Activated naive CD8-positive, alpha-beta T cell treated with anti-CD3 and anti-CD28 coated beads, Interleukin-2, amount 10 ng/mL, durations not matched to agents 7 days and 5 days (primary cell): Measurements from ENCODE around the gene TIMM22. TPM values are rescaled to one million over a fixed set of nuclear protein-coding genes. Genes with fewer than 3 reads are reported as not detected.

Source experiments
- ATAC-seq: fragments of 150-1000 bp; cut with Tn5 transposase; one replicate; pipeline ENCODE4 v1.10.0; 2021; ENCODE audit warnings: low read depth, moderate library complexity
- POLR2A ChIA-PET: fragments of 350-600 bp; sonication (Branson Sonifier 250); formaldehyde crosslinking; loops from one replicate; lab custom pipeline; 2021; ENCODE audit warnings: antibody characterized with exemption; lab: Charles Lee
- DNase-seq: peaks from one replicate; pipeline ENCODE4 v3.0.0; 2021
- H3K27ac Mint-ChIP-seq: one replicate; pipeline ENCODE4 v1.8.0; 2022; ENCODE audit warnings: mild to moderate bottlenecking, mixed read lengths
- H3K27me3 Mint-ChIP-seq: one replicate; pipeline ENCODE4 v1.8.0; 2022; ENCODE audit warnings: mild to moderate bottlenecking, moderate library complexity, mixed read lengths
- H3K36me3 Mint-ChIP-seq: one replicate; pipeline ENCODE4 v1.8.0; 2021; ENCODE audit warnings: mild to moderate bottlenecking, mixed read lengths
- H3K4me1 Mint-ChIP-seq: one replicate; pipeline ENCODE4 v1.8.0; 2021; ENCODE audit warnings: mixed read lengths
- H3K4me3 Mint-ChIP-seq: one replicate; pipeline ENCODE4 v1.8.0; 2022; ENCODE audit warnings: mild to moderate bottlenecking, moderate library complexity, mixed read lengths
- H3K9me3 Mint-ChIP-seq: one replicate; pipeline ENCODE4 v1.8.0; 2021; ENCODE audit warnings: mixed read lengths
- total RNA-seq, 2 experiments: library from RNA; stranded (reverse); gene quantifications; one replicate each; pipeline ENCODE4 v1.2.3, GENCODE V29; 2021

Gene TIMM22
- total RNA-seq, 2 experiments from 2014 or later: 10.3 to 10.7 TPM

GRCh38 chr17:1025733-1026598 is 29.0 kb downstream of the TIMM22 start:
- no peak overlapping the region for H3K27ac Mint-ChIP-seq
- POLR2A ChIA-PET: interaction anchor here (0.6 kb wide), 1 partner anchor 31 kb away, joined by 3 read pairs; no protein-coding TSS in a partner anchor

GRCh38 chr17:1026599-1026975 is 29.7 kb downstream of the TIMM22 start:
- POLR2A ChIA-PET: no interaction called here
- Mint-ChIP-seq H3K27me3 (no peaks in the 10 kb centered on the region), H3K9me3 (no peaks in the 10 kb centered on the region), H3K27ac (no peak overlapping the region), H3K4me1 (no peaks in the 10 kb centered on the region), H3K36me3 (no peaks in the 10 kb centered on the region), H3K4me3 (no peak overlapping the region)
- ATAC-seq: no peak
- DNase-seq: no peak

More at GRCh38 chr17:1025733-1026598, 29.0 kb downstream of the TIMM22 start:
- no peaks in the 10 kb centered on the region for H3K36me3 Mint-ChIP-seq
- no peaks in the 10 kb centered on the region for H3K9me3 Mint-ChIP-seq
- no peak overlapping the region for H3K4me3 Mint-ChIP-seq
- no peak for ATAC-seq
- no peaks in the 10 kb centered on the region for H3K4me1 Mint-ChIP-seq
- no peak for DNase-seq
- no peaks in the 10 kb centered on the region for H3K27me3 Mint-ChIP-seq

GRCh38 chr17:1027044-1027443 is 30.1 kb downstream of the TIMM22 start:
- Mint-ChIP-seq H3K27me3 (no peaks in the 10 kb centered on the region), H3K4me3 (no peak overlapping the region), H3K36me3 (no peaks in the 10 kb centered on the region), H3K27ac (no peak overlapping the region), H3K4me1 (no peaks in the 10 kb centered on the region), H3K9me3 (no peaks in the 10 kb centered on the region)
- ATAC-seq (no peak), DNase-seq (no peak)
- POLR2A ChIA-PET: no interaction called here

GRCh38 chr17:1029196-1029921 is 32.4 kb downstream of the TIMM22 start:
- no peaks in the 10 kb centered on the region for H3K9me3 Mint-ChIP-seq
- POLR2A ChIA-PET: no interaction called here
- H3K27me3 Mint-ChIP-seq: no peaks in the 10 kb centered on the region
- peaks cover 2% of the 10 kb centered on the region for H3K36me3 Mint-ChIP-seq
- H3K4me3 Mint-ChIP-seq: no peak overlapping the region
- no peak overlapping the region for H3K27ac Mint-ChIP-seq
- no peak for ATAC-seq
- no peaks in the 10 kb centered on the region for H3K4me1 Mint-ChIP-seq
- DNase-seq: no peak

GRCh38 chr17:1029922-1030644 is 33.2 kb downstream of the TIMM22 start:
- Mint-ChIP-seq H3K27me3 (no peaks in the 10 kb centered on the region), H3K4me3 (no peak overlapping the region), H3K36me3 (peaks cover 3% of the 10 kb centered on the region), H3K27ac (no peak overlapping the region), H3K4me1 (no peaks in the 10 kb centered on the region), H3K9me3 (no peaks in the 10 kb centered on the region)
- POLR2A ChIA-PET: no interaction called here
- DNase-seq (no peak), ATAC-seq (no peak)

GRCh38 chr17:1030684-1031532 is 34.0 kb downstream of the TIMM22 start:
- peaks cover 3% of the 10 kb centered on the region for H3K36me3 Mint-ChIP-seq
- no peak overlapping the region for H3K4me3 Mint-ChIP-seq
- POLR2A ChIA-PET: no interaction called here
- no peak for ATAC-seq
- no peak for DNase-seq
- no peak overlapping the region for H3K27ac Mint-ChIP-seq
- no peaks in the 10 kb centered on the region for H3K9me3 Mint-ChIP-seq
- no peaks in the 10 kb centered on the region for H3K4me1 Mint-ChIP-seq
- no peaks in the 10 kb centered on the region for H3K27me3 Mint-ChIP-seq

- Mint-ChIP-seq H3K4me3 (no peak overlapping the region), H3K27ac (no peak overlapping the region), H3K36me3 (peaks cover 3% of the 10 kb centered on the region), H3K9me3 (no peaks in the 10 kb centered on the region), H3K4me1 (no peaks in the 10 kb centered on the region), H3K27me3 (no peaks in the 10 kb centered on the region)
- no peak for ATAC-seq
- DNase-seq: no peak
- POLR2A ChIA-PET: no interaction called here
These were observed 34.8 kb downstream of the TIMM22 start for GRCh38 chr17:1031711-1032110.

- Mint-ChIP-seq H3K36me3 (peaks cover 6% of the 10 kb centered on the region), H3K4me3 (no peak overlapping the region), H3K4me1 (no peaks in the 10 kb centered on the region), H3K9me3 (no peaks in the 10 kb centered on the region), H3K27me3 (no peaks in the 10 kb centered on the region), H3K27ac (no peak overlapping the region)
- DNase-seq (no peak), ATAC-seq (no peak)
- POLR2A ChIA-PET: no interaction called here
These were observed 35.5 kb downstream of the TIMM22 start for GRCh38 chr17:1032391-1032790.

GRCh38 chr17:1033503-1033902 is 36.6 kb downstream of the TIMM22 start:
- Mint-ChIP-seq H3K4me1 (no peaks in the 10 kb centered on the region), H3K36me3 (peaks cover 6% of the 10 kb centered on the region), H3K27ac (no peak overlapping the region), H3K4me3 (no peak overlapping the region), H3K9me3 (no peaks in the 10 kb centered on the region), H3K27me3 (no peaks in the 10 kb centered on the region)
- ATAC-seq (no peak), DNase-seq (no peak)
- POLR2A ChIA-PET: interaction anchor here (0.7 kb wide), 1 partner anchor 250 kb away, joined by 3 read pairs; no protein-coding TSS in a partner anchor

GRCh38 chr17:1034652-1035210 is 37.8 kb downstream of the TIMM22 start:
- no peaks in the 10 kb centered on the region for H3K27me3 Mint-ChIP-seq
- no peaks in the 10 kb centered on the region for H3K4me1 Mint-ChIP-seq
- peaks cover 6% of the 10 kb centered on the region for H3K36me3 Mint-ChIP-seq
- H3K27ac Mint-ChIP-seq: no peak overlapping the region
- POLR2A ChIA-PET: no interaction called here
- no peaks in the 10 kb centered on the region for H3K9me3 Mint-ChIP-seq
- DNase-seq (no peak), ATAC-seq (no peak)
- no peak overlapping the region for H3K4me3 Mint-ChIP-seq

- no peaks in the 10 kb centered on the region for H3K4me1 Mint-ChIP-seq
- ATAC-seq (no peak), DNase-seq (no peak)
- H3K27ac Mint-ChIP-seq: no peak overlapping the region
- H3K4me3 Mint-ChIP-seq: no peak overlapping the region
- H3K9me3 Mint-ChIP-seq: no peaks in the 10 kb centered on the region
- POLR2A ChIA-PET: no interaction called here
- H3K36me3 Mint-ChIP-seq: peaks cover 6% of the 10 kb centered on the region
- H3K27me3 Mint-ChIP-seq: no peaks in the 10 kb centered on the region
These were observed 38.7 kb downstream of the TIMM22 start for GRCh38 chr17:1035546-1036170.

- POLR2A ChIA-PET: interaction anchor here (0.6 kb wide), 1 partner anchor 133 kb away, joined by 3 read pairs; no protein-coding TSS in a partner anchor
- Mint-ChIP-seq H3K27me3 (no peaks in the 10 kb centered on the region), H3K4me3 (no peak overlapping the region), H3K4me1 (no peaks in the 10 kb centered on the region), H3K9me3 (no peaks in the 10 kb centered on the region), H3K27ac (no peak overlapping the region), H3K36me3 (peaks cover 6% of the 10 kb centered on the region)
- no peak for ATAC-seq
- DNase-seq: no peak
These were observed 39.4 kb downstream of the TIMM22 start for GRCh38 chr17:1036171-1036844.
